Activated T-cell treated with anti-CD3 and anti-CD28 coated beads, Interleukin-2, amount 50 U/mL, for 48 hours (primary cell): ENCODE measurements around the gene NREP.

Experiments
- DNase-seq, 2 experiments: peaks; one replicate each; pipeline ENCODE4 v3.0.0-alpha.2; 2020

The NREP gene

GRCh38 chr5:111756581-111757354 is at the start of gene NREP:
Gene NREP, minus strand, starts transcription at chr5:111757194. Its CDS starts 1,422 bp downstream, at chr5:111755772.
- no peak for DNase-seq

DNA sequence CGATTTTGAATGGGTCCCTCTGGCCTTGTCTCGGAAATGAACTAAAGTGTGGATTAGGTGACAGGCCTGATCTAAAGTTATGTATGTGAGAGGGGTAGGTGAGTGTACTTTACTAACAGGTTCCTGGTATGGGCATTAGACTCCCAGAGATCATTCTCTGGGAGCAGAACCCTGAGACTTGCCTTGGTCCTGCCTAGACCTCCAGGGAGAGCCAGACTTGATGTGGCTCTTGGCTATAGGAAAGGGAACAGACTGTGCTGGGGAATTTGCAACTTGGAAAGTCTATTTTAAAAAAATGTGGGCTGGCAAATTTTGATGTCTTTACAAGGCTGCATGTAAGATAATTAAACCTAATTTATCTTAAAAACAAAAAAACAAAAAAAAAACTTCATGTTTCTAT is 49.8 kb upstream of the NREP start:
- DNase-seq: no peak

- DNase-seq: no peak
These were observed 49.2 kb upstream of the NREP start for GRCh38 chr5:111806156-111806555.

GRCh38 chr5:111805071-111805470 is 48.1 kb upstream of the NREP start:
- DNase-seq: no peak

GRCh38 chr5:111800351-111800750 is 43.4 kb upstream of the NREP start:
- no peak for DNase-seq

DNA sequence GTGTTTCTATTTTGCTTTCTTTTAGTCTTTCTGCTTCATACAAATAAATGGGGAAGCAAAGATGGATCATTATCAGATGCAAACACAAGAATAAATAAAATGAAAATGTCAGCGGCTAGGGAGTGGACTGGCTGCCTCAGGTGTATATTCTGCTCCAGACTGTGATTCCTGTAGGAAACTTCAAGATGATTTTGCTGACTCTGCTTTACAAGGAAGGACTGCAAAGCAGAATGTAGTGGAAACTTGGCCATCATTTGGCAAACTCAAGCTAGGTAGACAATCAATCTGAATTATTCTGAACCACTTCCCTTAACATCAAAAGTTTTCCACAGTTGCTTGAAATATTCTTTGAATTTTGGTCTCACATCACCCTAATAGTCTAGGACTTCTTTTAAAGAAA is 38.1 kb upstream of the NREP start:
- DNase-seq: no peak

DNA sequence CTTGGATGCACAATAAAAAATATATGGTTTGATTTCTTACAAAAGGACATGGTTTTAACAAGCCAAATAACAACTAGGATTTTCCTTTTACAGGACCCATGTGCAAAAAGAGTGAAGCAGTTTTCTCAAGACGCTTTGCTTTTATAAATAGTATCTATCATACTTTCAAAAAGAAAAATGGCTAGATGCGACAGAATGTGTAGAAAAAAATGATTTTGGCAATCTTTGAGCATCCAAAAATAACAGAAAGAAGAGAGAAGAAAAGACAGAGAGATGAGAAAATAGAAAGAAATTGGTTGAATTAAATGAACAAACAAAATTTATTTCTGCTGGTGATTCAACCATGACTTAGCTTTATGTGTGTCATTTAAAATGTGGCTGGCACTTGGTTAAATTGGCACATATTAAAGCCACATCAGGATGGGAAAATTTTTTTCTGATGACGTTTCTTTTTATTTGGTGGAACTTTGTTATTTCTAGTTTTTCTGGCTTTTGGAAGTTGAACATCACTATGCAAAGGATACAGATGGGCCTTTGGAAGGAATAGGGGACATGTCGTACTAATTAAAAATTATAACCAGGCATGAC is 35.6 kb upstream of the NREP start:
- DNase-seq: no peak

DNA sequence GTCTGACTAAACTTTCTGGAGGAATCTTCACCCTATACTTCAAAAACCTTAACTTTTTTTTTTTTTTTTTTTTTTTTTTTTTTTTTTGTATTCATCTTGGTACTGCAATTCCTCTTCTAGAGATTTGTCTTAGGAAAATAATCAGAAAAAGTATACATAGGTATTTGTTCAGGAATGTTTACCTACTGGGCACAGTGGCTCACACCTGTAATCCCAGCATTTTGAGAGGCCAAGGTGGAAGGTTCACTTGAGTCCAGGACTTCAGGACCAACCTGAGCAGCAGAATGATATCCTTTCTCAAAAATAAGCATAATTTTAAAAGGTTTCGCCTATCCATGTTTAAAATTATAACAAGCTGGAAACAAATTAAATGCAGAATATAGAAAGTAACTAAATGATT is 33.3 kb upstream of the NREP start:
- DNase-seq: no peak

- DNase-seq: no peak
These were observed 30.0 kb upstream of the NREP start for GRCh38 chr5:111787006-111787405.

GRCh38 chr5:111784491-111785181 is 27.6 kb upstream of the NREP start:
- DNase-seq: no peak

GRCh38 chr5:111783537-111783936 is 26.5 kb upstream of the NREP start:
- DNase-seq: no peak

GRCh38 chr5:111782216-111782615 is 25.2 kb upstream of the NREP start:
- no peak for DNase-seq

DNA sequence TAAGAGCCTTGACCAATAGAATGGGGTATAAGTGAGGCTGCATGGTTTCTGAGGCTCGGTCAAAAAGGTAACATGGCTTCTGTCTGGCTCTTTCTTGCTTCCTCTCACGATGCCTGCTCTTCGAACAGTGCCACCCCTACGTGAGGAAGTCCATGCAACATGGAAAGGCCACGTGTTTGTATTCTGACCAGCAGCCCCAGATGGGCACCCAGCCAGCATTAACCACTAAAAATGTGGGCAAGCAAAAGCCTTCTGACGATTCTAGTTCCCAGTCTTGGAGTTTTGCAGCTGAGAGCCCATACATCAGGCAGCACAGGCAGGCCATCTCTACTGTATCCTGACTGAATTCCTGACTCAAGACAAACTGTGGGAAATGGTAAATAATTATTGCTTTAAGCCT is 24.2 kb upstream of the NREP start:
- DNase-seq: no peak

- DNase-seq: no peak
These were observed 22.9 kb upstream of the NREP start for GRCh38 chr5:111779922-111780292.

- DNase-seq: no peak
These were observed 22.4 kb upstream of the NREP start for GRCh38 chr5:111779260-111779921.

DNA sequence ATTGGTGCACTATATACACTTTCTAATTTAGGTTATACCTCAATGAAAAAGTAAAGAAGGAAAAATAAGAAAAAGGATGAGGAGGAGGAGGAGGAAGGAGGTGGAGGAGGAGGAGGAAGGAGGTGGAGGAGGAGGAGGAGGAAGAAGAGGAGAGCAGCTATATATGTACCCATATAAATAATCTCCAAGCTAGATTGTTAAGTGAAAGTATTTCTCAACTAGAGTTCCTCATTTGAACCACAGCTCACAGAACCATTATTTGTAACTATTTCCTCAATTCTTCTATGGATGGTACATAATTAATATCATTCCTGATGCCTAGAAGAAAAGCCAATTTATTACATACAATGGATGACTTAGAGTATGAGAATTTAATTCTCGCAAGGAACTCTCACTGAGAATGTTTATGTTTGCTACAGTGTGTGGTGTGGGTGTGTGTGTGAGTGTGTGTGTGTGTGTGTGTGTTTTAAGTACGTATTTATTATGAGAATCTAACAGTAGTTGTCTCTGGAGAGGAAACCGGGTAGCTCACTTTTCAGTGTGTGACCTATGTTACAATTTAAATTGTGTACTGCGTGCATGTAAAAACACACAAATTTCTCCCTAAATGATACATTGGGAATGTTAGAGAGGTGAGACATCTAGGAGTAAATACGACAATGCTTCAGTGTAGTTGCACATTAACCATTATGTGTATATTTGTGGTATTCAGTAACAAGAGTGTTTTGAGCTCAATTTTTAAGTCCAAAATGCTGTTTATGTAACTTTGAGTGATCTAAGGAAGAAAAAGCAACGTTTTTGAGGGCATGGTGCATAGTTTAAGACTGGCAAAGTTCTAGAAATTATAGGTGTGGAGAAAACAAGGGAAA is 20.2 kb upstream of the NREP start:
- DNase-seq: no peak

DNA sequence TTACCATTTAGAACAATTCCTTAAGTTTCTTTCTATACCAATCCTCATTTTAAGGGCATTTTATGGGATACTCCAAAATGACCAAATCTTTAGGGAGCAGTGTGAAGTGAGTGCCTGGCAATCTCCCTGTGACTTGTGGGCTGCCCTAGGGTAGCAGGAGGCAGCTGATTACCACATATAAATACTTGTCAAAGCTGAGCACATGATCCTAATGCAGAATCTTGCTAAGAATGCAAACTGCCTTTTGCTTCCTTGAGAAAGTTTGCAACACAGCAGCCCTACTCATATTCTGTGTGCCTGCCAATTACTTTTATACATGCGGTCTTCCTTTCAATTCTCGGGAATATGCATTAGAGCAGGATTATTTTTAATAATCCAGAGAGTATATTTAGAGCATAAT is 18.2 kb upstream of the NREP start:
- no peak for DNase-seq

- no peak for DNase-seq
These were observed 17.5 kb upstream of the NREP start for GRCh38 chr5:111774525-111774924.

- DNase-seq: no peak
These were observed 15.6 kb upstream of the NREP start for GRCh38 chr5:111772456-111773122.

DNA sequence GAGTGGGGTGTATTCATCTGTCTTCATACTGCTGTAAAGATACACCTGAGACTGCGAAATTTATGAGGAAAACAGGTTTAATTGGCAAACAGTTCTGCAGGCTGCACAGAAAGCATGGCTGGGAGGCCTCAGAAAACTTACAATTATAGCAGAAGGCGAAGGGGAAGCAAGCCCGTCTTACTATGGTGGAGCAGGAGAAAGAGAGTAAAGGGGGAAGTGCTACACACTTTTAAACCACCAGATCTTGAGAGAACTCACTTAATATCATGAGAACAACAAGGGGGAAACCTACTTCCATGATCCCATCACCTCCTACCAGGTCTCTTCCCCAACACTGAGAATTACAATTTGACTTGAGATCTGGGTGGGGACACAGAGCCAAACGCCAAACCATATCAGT is 12.5 kb upstream of the NREP start:
- no peak for DNase-seq

DNA sequence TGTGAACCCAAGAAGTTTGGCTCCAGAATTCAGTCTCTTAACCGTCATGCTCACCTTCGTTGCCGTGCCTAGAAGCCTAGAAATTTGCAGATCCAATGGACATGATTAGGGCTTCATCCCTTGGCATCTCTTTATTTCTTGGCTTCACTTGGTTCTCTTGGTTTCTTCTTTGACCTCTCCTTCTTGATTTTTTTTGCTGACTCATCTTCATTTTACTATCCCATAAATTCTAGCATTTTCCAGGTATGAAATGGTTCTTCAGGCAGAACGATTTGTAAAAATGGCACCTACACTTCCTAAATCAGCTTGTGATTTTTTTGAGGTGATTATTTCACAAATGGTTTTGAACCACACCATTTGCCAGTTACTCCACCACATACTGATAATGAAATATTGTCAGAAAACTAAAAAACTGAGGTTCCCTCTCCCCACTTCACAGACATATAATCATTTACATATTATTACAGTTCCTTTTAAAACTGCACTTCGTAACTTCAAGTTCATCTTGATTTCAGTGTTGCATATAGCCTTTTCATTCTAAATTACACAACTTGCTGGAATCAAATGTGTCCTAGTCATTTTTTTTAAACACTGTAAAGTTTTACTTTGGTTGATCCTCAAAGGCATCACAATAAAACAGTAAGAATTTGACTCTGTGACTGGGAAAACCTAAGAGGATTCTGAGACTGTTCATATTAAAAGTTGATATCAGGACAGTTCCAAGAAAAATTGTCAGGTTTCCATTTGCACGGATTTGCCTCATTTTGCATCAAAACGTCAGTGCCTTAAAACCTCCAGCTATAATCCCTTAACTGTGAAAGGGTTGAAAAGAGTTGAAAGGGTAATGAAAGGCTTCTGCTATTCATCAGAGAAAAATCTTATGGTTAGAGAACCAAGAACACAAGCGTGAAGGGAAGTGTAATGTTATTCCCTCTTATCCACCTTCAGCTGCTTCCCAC is 8.9 kb upstream of the NREP start:
- no peak for DNase-seq
